H1 (cell line): ENCODE results near the gene TANC1. TPM values are rescaled to one million over a fixed set of nuclear protein-coding genes. Genes with fewer than 3 reads are reported as not detected.

Experiments used
- CTCF ChIA-PET: fragments of 300-600 bp; sonication (Branson Sonifier 250); formaldehyde crosslinking; loops from one replicate; lab custom pipeline; 2021; ENCODE audit not compliant: partially characterized antibody; lab: Charles Lee
- POLR2A ChIA-PET: fragments of 300-600 bp; sonication (Branson Sonifier 250); formaldehyde crosslinking; loops from one replicate; lab custom pipeline; 2021; ENCODE audit warnings: inconsistent platforms; ENCODE audit not compliant: partially characterized antibody; lab: Charles Lee
- DNase-seq, 2 experiments: peaks; one replicate each; pipeline versions ENCODE4 v3.0.0 to v3.0.0-alpha.2; 2010 to 2022; ENCODE audit warnings: low spot score in 2 of 2, low read depth in 1 of 2, mixed read lengths in 1 of 2
- FAIRE-seq: peaks from 2 replicates; lab custom pipeline; 2011; peaks lifted over from hg19 to GRCh38; lab: Jason Lieb, UNC
- H2AFZ ChIP-seq: 2 replicates; pipeline ENCODE4 v1.8.1; 2012; ENCODE audit warnings: low read length, inconsistent platforms
- H2AK5ac ChIP-seq: 2 replicates; pipeline ENCODE4 v1.6.1; 2013; ENCODE audit warnings: low read depth, low read length
- H2BK120ac ChIP-seq: replicated peaks from 2 replicates; pipeline ENCODE3; 2013; ENCODE audit warnings: low read depth, low read length, inconsistent platforms
- H2BK12ac ChIP-seq: 2 replicates; pipeline ENCODE4 v1.6.1; 2013; ENCODE audit warnings: low read depth, low read length
- H2BK15ac ChIP-seq: 2 replicates; pipeline ENCODE4 v1.6.1; 2013; ENCODE audit warnings: low read length
- H2BK20ac ChIP-seq: 2 replicates; pipeline ENCODE4 v1.6.1; 2013; ENCODE audit warnings: low read length
- H2BK5ac ChIP-seq: 2 replicates; pipeline ENCODE4 v1.6.1; 2013; ENCODE audit warnings: low read depth, low read length
- H3K14ac ChIP-seq: 2 replicates; pipeline ENCODE4 v1.6.1; 2013; ENCODE audit warnings: inconsistent platforms; ENCODE audit not compliant: insufficient read length
- H3K18ac ChIP-seq: 2 replicates; pipeline ENCODE4 v1.6.1; 2013; ENCODE audit warnings: low read length; ENCODE audit errors: extremely low read depth
- H3K23ac ChIP-seq: 2 replicates; pipeline ENCODE4 v1.6.1; 2013; ENCODE audit warnings: inconsistent platforms; ENCODE audit not compliant: insufficient read length
- H3K23me2 ChIP-seq: 2 replicates; pipeline ENCODE4 v1.6.1; 2013; ENCODE audit warnings: low read depth, low read length
- H3K27ac ChIP-seq: 2 replicates; pipeline ENCODE4 v1.6.1; 2011; ENCODE audit warnings: low read depth, low read length, inconsistent platforms
- H3K27me3 ChIP-seq, 4 experiments: replicated peaks in 1 of 4; 1 replicate in 1 of 4; 2 replicates in 3 of 4; pipeline versions ENCODE4 v1.6.1 to v1.8.1; 2011 to 2013; ENCODE audit warnings: low read length in 3 of 4, mild to moderate bottlenecking in 3 of 4, inconsistent platforms in 2 of 4, mixed read lengths in 2 of 4, moderate library complexity in 1 of 4; ENCODE audit not compliant: control insufficient read depth in 3 of 4, insufficient read depth in 3 of 4; ENCODE audit errors: extremely low read depth in 1 of 4
- H3K36me3 ChIP-seq, 4 experiments: 2 replicates each; pipeline versions ENCODE4 v1.6.1 to v1.8.1; 2011 to 2013; ENCODE audit warnings: mild to moderate bottlenecking in 4 of 4, low read length in 3 of 4, moderate library complexity in 2 of 4, control low read depth in 1 of 4, inconsistent platforms in 1 of 4; ENCODE audit not compliant: insufficient read depth in 4 of 4, control insufficient read depth in 2 of 4
- H3K4ac ChIP-seq: replicated peaks from 2 replicates; pipeline ENCODE3; 2013; ENCODE audit warnings: low read length, low read depth, mixed read lengths, inconsistent platforms; ENCODE audit not compliant: insufficient read length
- H3K4me1 ChIP-seq, 4 experiments: replicated peaks in 1 of 4; 1 replicate in 1 of 4; 2 replicates in 3 of 4; pipeline versions ENCODE4 v1.6.1 to v1.8.1; 2011 to 2013; ENCODE audit warnings: low read length in 3 of 4, inconsistent platforms in 2 of 4, mixed read lengths in 1 of 4; ENCODE audit not compliant: insufficient read depth in 4 of 4, control insufficient read depth in 3 of 4
- H3K4me2 ChIP-seq, 2 experiments: 2 replicates each; pipeline versions ENCODE4 v1.6.1 to v1.8.1; 2011 to 2013; ENCODE audit warnings: low read depth in 2 of 2, low read length in 2 of 2, control low read depth in 1 of 2, inconsistent platforms in 1 of 2, mild to moderate bottlenecking in 1 of 2; ENCODE audit not compliant: insufficient read depth in 1 of 2
- H3K4me3 ChIP-seq, 4 experiments: fragments of 200-600, 300-600 bp in 1 of 4; sonication (generic), shearing (Covaris generic), sonication (Bioruptor Twin) in 1 of 4; 2 replicates each; pipeline versions ENCODE4 v1.5.1 to v1.8.1; 2011 to 2016; ENCODE audit warnings: low read length in 4 of 4, low read depth in 3 of 4, control low read depth in 2 of 4, inconsistent platforms in 2 of 4, mild to moderate bottlenecking in 2 of 4, mixed read lengths in 1 of 4, moderate library complexity in 1 of 4; ENCODE audit not compliant: insufficient read depth in 2 of 4; ENCODE audit errors: extremely low read depth in 1 of 4
- H3K56ac ChIP-seq: replicated peaks from 2 replicates; pipeline ENCODE3; 2013; ENCODE audit warnings: low read depth, mild to moderate bottlenecking, mixed read lengths, low read length, inconsistent platforms; ENCODE audit not compliant: insufficient read length
- H3K79me1 ChIP-seq: 2 replicates; pipeline ENCODE4 v1.6.1; 2013; ENCODE audit warnings: low read depth, low read length, control low read depth
- H3K79me2 ChIP-seq, 2 experiments: 2 replicates each; pipeline versions ENCODE4 v1.6.1 to v1.8.1; 2012 to 2013; ENCODE audit warnings: low read length in 2 of 2, mild to moderate bottlenecking in 2 of 2, inconsistent platforms in 1 of 2; ENCODE audit not compliant: insufficient read depth in 2 of 2, control insufficient read depth in 1 of 2
- H3K9ac ChIP-seq, 4 experiments: replicated peaks in 1 of 4; 1 replicate in 1 of 4; 2 replicates in 3 of 4; pipeline versions ENCODE4 v1.6.1 to v1.8.1; 2011 to 2013; ENCODE audit warnings: low read depth in 3 of 4, low read length in 3 of 4, control low read depth in 2 of 4, mild to moderate bottlenecking in 2 of 4, moderate library complexity in 2 of 4, inconsistent platforms in 1 of 4; ENCODE audit errors: extremely low read depth in 1 of 4
- H3K9me3 ChIP-seq, 2 experiments: 2 replicates each; pipeline versions ENCODE4 v1.6.1 to v1.8.1; 2012 to 2013; ENCODE audit warnings: mild to moderate bottlenecking in 2 of 2, moderate library complexity in 2 of 2, control low read depth in 1 of 2, inconsistent platforms in 1 of 2, low read depth in 1 of 2, low read length in 1 of 2, mixed read lengths in 1 of 2; ENCODE audit not compliant: insufficient read depth in 2 of 2
- H4K20me1 ChIP-seq, 2 experiments: replicated peaks in 1 of 2; 2 replicates each; pipeline versions ENCODE3 to v1.8.1; 2011 to 2013; ENCODE audit warnings: inconsistent platforms in 2 of 2, low read length in 2 of 2, mild to moderate bottlenecking in 1 of 2; ENCODE audit not compliant: insufficient read depth in 2 of 2, control insufficient read depth in 1 of 2
- H4K5ac ChIP-seq: 2 replicates; pipeline ENCODE4 v1.6.1; 2013; ENCODE audit warnings: low read length, low read depth, mixed read lengths, inconsistent platforms; ENCODE audit not compliant: insufficient read length
- H4K8ac ChIP-seq: 2 replicates; pipeline ENCODE4 v1.8.0; 2013; ENCODE audit warnings: mild to moderate bottlenecking, moderate library complexity, low read length, inconsistent platforms; ENCODE audit not compliant: insufficient read depth; ENCODE audit errors: extremely low read depth
- H4K91ac ChIP-seq: replicated peaks from 2 replicates; pipeline ENCODE3; 2013; ENCODE audit warnings: low read length, mixed read lengths, inconsistent platforms; ENCODE audit not compliant: insufficient read length
- CBX8 ChIP-seq: fragments of 300-800, 300-1000 bp; sonication (generic); IDR thresholded peaks from 2 replicates; pipeline ENCODE4 v1.7.1; 2016; ENCODE audit warnings: low read depth, low read length, borderline replicate concordance
- CEBPB ChIP-seq: IDR thresholded peaks from 2 replicates; pipeline ENCODE4 v1.6.1; 2012; ENCODE audit warnings: low read depth, low read length
- CTCF ChIP-seq, 3 experiments: IDR thresholded peaks; 1 replicate in 2 of 3; 2 replicates in 1 of 3; pipeline versions ENCODE4 v1.5.1 to v1.6.1; 2011; ENCODE audit warnings: low read length in 3 of 3, mild to moderate bottlenecking in 3 of 3, inconsistent platforms in 2 of 3, low read depth in 1 of 3, moderate library complexity in 1 of 3; ENCODE audit not compliant: insufficient read depth in 1 of 3; ENCODE audit errors: control extremely low read depth in 1 of 3
- GABPA ChIP-seq: IDR thresholded peaks from 2 replicates; pipeline ENCODE4 v1.6.1; 2011; ENCODE audit warnings: mild to moderate bottlenecking, low read length, moderate library complexity, borderline replicate concordance; ENCODE audit not compliant: insufficient read depth
- MAX ChIP-seq: IDR thresholded peaks from 2 replicates; pipeline ENCODE4 v1.6.1; 2012; ENCODE audit warnings: inconsistent platforms
- PHF8 ChIP-seq: fragments of 200-600 bp; sonication (generic); conservative IDR thresholded peaks from 2 replicates; pipeline ENCODE4 v1.7.1; 2012; ENCODE audit warnings: low read depth, mild to moderate bottlenecking, inconsistent platforms, low read length, moderate library complexity
- SP4 ChIP-seq: IDR thresholded peaks from 2 replicates; pipeline ENCODE4 v1.6.1; 2012; ENCODE audit warnings: low read length, inconsistent platforms
- SUZ12 ChIP-seq: fragments of 200-600 bp; sonication (generic); IDR thresholded peaks from 2 replicates; pipeline ENCODE4 v1.6.1; 2012; ENCODE audit warnings: mild to moderate bottlenecking, inconsistent platforms, low read length, moderate library complexity, mixed read lengths
- TAF1 ChIP-seq: IDR thresholded peaks from 2 replicates; pipeline ENCODE4 v1.6.1; 2011; ENCODE audit warnings: mild to moderate bottlenecking, low read depth, low read length
- WGBS, 2 experiments: shearing (Covaris generic) in 1 of 2; methylation state at CpG; one replicate each; pipeline versions ENCODE4 v1.1.6 to v1.1.7; 2013 to 2015; ENCODE audit warnings: low lambda C conversion rate in 2 of 2, mixed read lengths in 2 of 2, inconsistent platforms in 1 of 2, low coverage in 1 of 2, missing lambda C conversion rate in 1 of 2; ENCODE audit not compliant: insufficient replicate concordance in 2 of 2, insufficient coverage in 1 of 2, insufficient read length in 1 of 2; ENCODE audit errors: extremely low coverage in 1 of 2, missing lambda C conversion rate in 1 of 2; 5-methylcytosine and 5-hydroxymethylcytosine counted together
- polyA plus RNA-seq, 7 experiments: library from polyadenylated mRNA; depleted of rRNA in 3 of 7; stranded (reverse) in 5 of 7; unstranded in 2 of 7; fragments of >200 nt in 5 of 7; fragments of 200-250 nt in 2 of 7; gene quantifications; 1 replicate in 5 of 7; 2 replicates in 1 of 7; 4 replicates in 1 of 7; pipeline versions ENCODE4 v1.2.1 to v1.2.3, GENCODE V29; 2011 to 2013; ENCODE audit warnings: missing spikeins in 2 of 7, mixed read lengths in 2 of 7
- total RNA-seq: library from RNA; stranded (reverse); fragmentation: NEBNext Ultra II Directional; extraction: Animal tissue kit (Norgen Biotek cat#: 25700); gene quantifications from 2 replicates; pipeline ENCODE4 v1.2.1, GENCODE V29; 2021

TANC1 gene
- total and polyA plus RNA-seq, 2 of the 8 experiments (the other 6 are each of a cell fraction or from before 2014, with no cell fraction given) = 4.1 to 7.6 TPM

GRCh38 chr2:158993721-158994587, 25.5 kb downstream of the TANC1 start:
- 0 out of 4 replicates have a peak, but pooled peaks cover 0 to 3% of the 10 kb centered on the region in 2 experiments for H3K79me2 ChIP-seq
- H3K4me3 ChIP-seq = no peak overlapping the region
- H4K91ac ChIP-seq = no peak overlapping the region
- no peak overlapping the region for H3K4me2 ChIP-seq
- no peaks in the 10 kb centered on the region for H3K36me3 ChIP-seq
- no peak overlapping the region for H2BK20ac ChIP-seq
- no peak overlapping the region for H4K5ac ChIP-seq
- H4K8ac ChIP-seq = no peak overlapping the region
- no peak overlapping the region for H3K27ac ChIP-seq
- no peak overlapping the region for H2BK15ac ChIP-seq
- no peak overlapping the region for H3K4ac ChIP-seq
- H3K56ac ChIP-seq = no peak overlapping the region
- 83% methylated on average over 4 of the region's 4 CpGs; no CpG with 5 or more reads in 1 of the 2 experiments for WGBS, 2 experiments
- no peak overlapping the region for H2AK5ac ChIP-seq
- H3K79me1 ChIP-seq = no peaks in the 10 kb centered on the region
- no peak overlapping the region for H2BK5ac ChIP-seq
- no peak overlapping the region for H2AFZ ChIP-seq
- H3K9ac ChIP-seq = no peak overlapping the region
- H3K23me2 ChIP-seq = no peaks in the 10 kb centered on the region; the same call in 1 of the 2 replicates
- ChIA-PET POLR2A (no interaction called here), CTCF (interaction anchor here (0.9 to 1.2 kb wide), 2 partner anchors 42 to 125 kb away, joined by 3 read pairs; no protein-coding TSS in a partner anchor)
- no peak overlapping the region for H3K14ac ChIP-seq
- no peak overlapping the region for H2BK120ac ChIP-seq
- H3K18ac ChIP-seq = no peak overlapping the region
- H3K23ac ChIP-seq = no peak overlapping the region
- no peak for FAIRE-seq
- no peaks in the 10 kb centered on the region for H3K9me3 ChIP-seq
- H2BK12ac ChIP-seq = no peak overlapping the region
- DNase-seq = no peak
- H4K20me1 ChIP-seq = peaks cover 0 to 2% of the 10 kb centered on the region in 2 experiments
- H3K4me1 ChIP-seq = peaks cover 0 to 9% (median 4%) of the 10 kb centered on the region in 4 experiments; a peak in 3 of 7 replicates
- no peaks in the 10 kb centered on the region for H3K27me3 ChIP-seq
- TF ChIP-seq MAX (no peak), GABPA (no peak), TAF1 (no peak), PHF8 (no peak), CBX8 (no peak), SP4 (no peak), CTCF (IDR thresholded peaks at IDR 0.05; ENCODE audit: control extremely low read depth in 1 of 3, insufficient read depth in 1 of 3, low read depth in 1 of 3, low read length in 3 of 3) (no peak), SUZ12 (no peak), CEBPB (no peak)
